GM18951 (cell line): ENCODE results near the gene GFOD1.

Experiments
- POLR2A ChIP-seq: IDR thresholded peaks from 4 replicates; pipeline ENCODE4 v1.6.1; 2011; ENCODE audit warnings: mild to moderate bottlenecking; ENCODE audit not compliant: insufficient read length, insufficient read depth; ENCODE audit errors: extremely low read depth
- in situ Hi-C: fragments of 300-500 bp; cut with MboI; formaldehyde crosslinking; loops from one replicate; pipeline ENCODE4 v1.12.0; 2022; ENCODE audit warnings: low sequenced_read_pairs, mixed read lengths, inconsistent platforms; ENCODE audit not compliant: unreplicated experiment

GFOD1 gene

GRCh38 chr6:13472976-13473767 lies 14.2 kb downstream of the GFOD1 start:
- no peak for TF ChIP-seq POLR2A

GRCh38 chr6:13472099-13472498 lies 15.3 kb downstream of the GFOD1 start:
- in situ Hi-C loops = no loop called here
- no peak for TF ChIP-seq POLR2A

More at GRCh38 chr6:13472976-13473767, 14.2 kb downstream of the GFOD1 start:
- in situ Hi-C loops = no loop called here

- TF ChIP-seq POLR2A = no peak
- in situ Hi-C loops = no loop called here
Observed at GRCh38 chr6:13471184-13471583, 16.2 kb downstream of the GFOD1 start.

GRCh38 chr6:13470238-13471140 lies 16.9 kb downstream of the GFOD1 start:
- no peak for TF ChIP-seq POLR2A
- in situ Hi-C loops = no loop called here

- no peak for TF ChIP-seq POLR2A
- in situ Hi-C loops = no loop called here
Observed at GRCh38 chr6:13469693-13470092, 17.7 kb downstream of the GFOD1 start.

- no peak for TF ChIP-seq POLR2A
- in situ Hi-C loops = no loop called here
Observed at GRCh38 chr6:13468839-13469238, 18.6 kb downstream of the GFOD1 start.

- in situ Hi-C loops = no loop called here
- TF ChIP-seq POLR2A = no peak
Observed at GRCh38 chr6:13467216-13467600, 20.2 kb downstream of the GFOD1 start.

GRCh38 chr6:13466304-13467215 lies 20.8 kb downstream of the GFOD1 start:
- in situ Hi-C loops = no loop called here

GRCh38 chr6:13465734-13466133 lies 21.7 kb downstream of the GFOD1 start:
- in situ Hi-C loops = no loop called here
- TF ChIP-seq POLR2A = no peak

More at GRCh38 chr6:13466304-13467215, 20.8 kb downstream of the GFOD1 start:
- TF ChIP-seq POLR2A = no peak

- no peak for TF ChIP-seq POLR2A
- in situ Hi-C loops = no loop called here
Observed at GRCh38 chr6:13463941-13464340, 23.5 kb downstream of the GFOD1 start.

- in situ Hi-C loops = no loop called here
- TF ChIP-seq POLR2A = no peak
Observed at GRCh38 chr6:13463328-13463717, 24.1 kb downstream of the GFOD1 start.

- TF ChIP-seq POLR2A = no peak
- in situ Hi-C loops = no loop called here
Observed at GRCh38 chr6:13462458-13463327, 24.7 kb downstream of the GFOD1 start.
